Mesenchymal stem cell (in vitro differentiated cells and primary cell): ENCODE data around the gene SHISA5.

Source experiments
- DNase-seq: peaks from one replicate; pipeline ENCODE4 v3.0.0-alpha.2; 2013
- H2AFZ ChIP-seq: one replicate; pipeline ENCODE4 v1.6.1; 2013; ENCODE audit warnings: low read depth, mild to moderate bottlenecking, control low read depth, inconsistent platforms, low read length, moderate library complexity
- H2AK5ac ChIP-seq: 2 replicates; pipeline ENCODE4 v1.6.1; 2013; ENCODE audit warnings: low read length, moderate library complexity, mild to moderate bottlenecking, inconsistent platforms; ENCODE audit not compliant: severe bottlenecking
- H2BK120ac ChIP-seq: one replicate; pipeline ENCODE4 v1.6.1; 2013; ENCODE audit warnings: low read depth, mild to moderate bottlenecking, inconsistent platforms, low read length, moderate library complexity
- H2BK12ac ChIP-seq, 2 experiments: one replicate each; pipeline ENCODE4 v1.6.1; 2013; ENCODE audit warnings: inconsistent platforms in 2 of 2, low read length in 2 of 2, mild to moderate bottlenecking in 2 of 2, moderate library complexity in 2 of 2, control low read depth in 1 of 2
- H2BK15ac ChIP-seq: one replicate; pipeline ENCODE4 v1.6.1; 2013; ENCODE audit warnings: mild to moderate bottlenecking, low read depth, inconsistent platforms; ENCODE audit not compliant: poor library complexity, severe bottlenecking
- H2BK5ac ChIP-seq: 2 replicates; pipeline ENCODE4 v1.6.1; 2013; ENCODE audit warnings: low read depth, mild to moderate bottlenecking, low read length, control low read depth, inconsistent platforms; ENCODE audit not compliant: poor library complexity, severe bottlenecking
- H3K14ac ChIP-seq, 2 experiments: one replicate each; pipeline ENCODE4 v1.6.1; 2013; ENCODE audit warnings: inconsistent platforms in 2 of 2, low read length in 2 of 2, control low read depth in 1 of 2, mild to moderate bottlenecking in 1 of 2, moderate library complexity in 1 of 2
- H3K18ac ChIP-seq, 2 experiments: one replicate each; pipeline ENCODE4 v1.6.1; 2013; ENCODE audit warnings: inconsistent platforms in 2 of 2, low read length in 2 of 2, control low read depth in 1 of 2, low read depth in 1 of 2, mild to moderate bottlenecking in 1 of 2
- H3K23ac ChIP-seq, 2 experiments: one replicate each; pipeline ENCODE4 v1.6.1; 2013; ENCODE audit warnings: inconsistent platforms in 2 of 2, low read length in 2 of 2, mild to moderate bottlenecking in 2 of 2, moderate library complexity in 2 of 2, control low read depth in 1 of 2
- H3K27ac ChIP-seq: 2 replicates; pipeline ENCODE4 v1.5.1; 2013; ENCODE audit warnings: mild to moderate bottlenecking, moderate library complexity, low read length, control low read depth, inconsistent platforms; ENCODE audit not compliant: poor library complexity, severe bottlenecking
- H3K27me3 ChIP-seq, 2 experiments: 2 replicates each; pipeline versions ENCODE4 v1.6.1 to v1.7.0; 2013; ENCODE audit warnings: low read length in 2 of 2, mild to moderate bottlenecking in 2 of 2, moderate library complexity in 2 of 2, control low read depth in 1 of 2, inconsistent platforms in 1 of 2; ENCODE audit not compliant: control insufficient read depth in 1 of 2, insufficient read depth in 1 of 2
- H3K36me3 ChIP-seq, 2 experiments: 2 replicates each; pipeline versions ENCODE4 v1.6.1 to v1.7.0; 2013; ENCODE audit warnings: low read length in 2 of 2, control low read depth in 1 of 2, inconsistent platforms in 1 of 2, low read depth in 1 of 2, mild to moderate bottlenecking in 1 of 2; ENCODE audit not compliant: insufficient read depth in 2 of 2, control insufficient read depth in 1 of 2
- H3K4ac ChIP-seq, 2 experiments: one replicate each; pipeline ENCODE4 v1.6.1; 2013; ENCODE audit warnings: inconsistent platforms in 2 of 2, low read length in 2 of 2, mild to moderate bottlenecking in 2 of 2, moderate library complexity in 2 of 2, control low read depth in 1 of 2, low read depth in 1 of 2
- H3K4me1 ChIP-seq: 2 replicates; pipeline ENCODE4 v1.6.1; 2013; ENCODE audit warnings: low read depth, low read length, control low read depth; ENCODE audit not compliant: control insufficient read depth, insufficient read depth
- H3K4me2 ChIP-seq: 2 replicates; pipeline ENCODE4 v1.6.1; 2013; ENCODE audit warnings: low read length, mild to moderate bottlenecking, inconsistent platforms; ENCODE audit not compliant: poor library complexity, severe bottlenecking
- H3K4me3 ChIP-seq, 2 experiments: 2 replicates each; pipeline versions ENCODE4 v1.5.1 to v1.7.0; 2013; ENCODE audit warnings: low read length in 2 of 2, mild to moderate bottlenecking in 2 of 2, control low read depth in 1 of 2, low read depth in 1 of 2; ENCODE audit not compliant: insufficient read depth in 1 of 2
- H3K79me1 ChIP-seq: replicated peaks from 2 replicates; pipeline ENCODE4 v1.6.1; 2013; ENCODE audit warnings: mild to moderate bottlenecking, control low read depth, low read length, inconsistent platforms; ENCODE audit not compliant: poor library complexity, severe bottlenecking
- H3K9ac ChIP-seq: 2 replicates; pipeline ENCODE4 v1.7.0; 2013; ENCODE audit warnings: mild to moderate bottlenecking, low read length, moderate library complexity
- H3K9me3 ChIP-seq: 2 replicates; pipeline ENCODE4 v1.7.0; 2013; ENCODE audit warnings: mild to moderate bottlenecking, low read length; ENCODE audit not compliant: control insufficient read depth
- H4K8ac ChIP-seq: one replicate; pipeline ENCODE4 v1.6.1; 2013; ENCODE audit warnings: inconsistent platforms, mild to moderate bottlenecking, low read length, moderate library complexity
- H4K91ac ChIP-seq: one replicate; pipeline ENCODE4 v1.6.1; 2013; ENCODE audit warnings: mild to moderate bottlenecking, low read length, inconsistent platforms
- WGBS: methylation state at CpG from one replicate; pipeline ENCODE4 v1.1.7; 2013; ENCODE audit warnings: mixed read lengths; 5-methylcytosine and 5-hydroxymethylcytosine counted together

Gene SHISA5

DNA sequence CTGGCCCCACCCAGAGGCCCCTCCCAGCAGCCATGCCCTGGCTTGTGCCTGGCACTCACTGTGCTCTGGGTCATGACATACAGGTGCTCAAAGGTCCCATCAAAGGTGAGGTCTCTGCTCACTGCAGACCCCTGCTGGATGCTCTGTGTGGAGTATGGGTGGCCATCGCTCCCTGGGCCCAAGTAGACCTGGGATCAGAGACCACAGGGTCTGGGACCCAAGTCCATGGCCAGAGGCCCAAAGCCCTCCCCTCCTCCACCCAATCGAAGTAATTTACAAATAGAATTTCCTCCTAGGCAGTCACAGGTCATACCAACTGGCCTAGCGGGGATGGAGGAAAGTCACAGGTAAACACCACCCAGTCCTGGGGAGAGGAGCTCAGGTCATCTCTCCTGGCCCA is 81.7 kb downstream of the SHISA5 start:
- H2BK120ac ChIP-seq: no peak overlapping the region
- no peak overlapping the region for H2BK12ac ChIP-seq
- H3K23ac ChIP-seq: no peak overlapping the region
- no peak overlapping the region for H3K14ac ChIP-seq
- no peak overlapping the region for H3K4me2 ChIP-seq
- H3K18ac ChIP-seq: no peak overlapping the region
- over 99% methylated on average over 3 of the region's 3 CpGs for WGBS
- H3K4me1 ChIP-seq: peaks cover 34% of the 10 kb centered on the region
- no peak overlapping the region for H4K8ac ChIP-seq
- H2AK5ac ChIP-seq: no peak overlapping the region
- no peak overlapping the region for H3K27ac ChIP-seq
- no peak overlapping the region for H2BK15ac ChIP-seq
- H3K9ac ChIP-seq: no peak overlapping the region
- no peak overlapping the region for H3K4ac ChIP-seq
- peaks cover 17 to 75% of the 10 kb centered on the region in 2 experiments for H3K36me3 ChIP-seq
- peaks cover 71% of the 10 kb centered on the region for H3K79me1 ChIP-seq
- H3K27me3 ChIP-seq: no peaks in the 10 kb centered on the region
- H3K9me3 ChIP-seq: no peaks in the 10 kb centered on the region
- no peak overlapping the region for H2AFZ ChIP-seq
- H4K91ac ChIP-seq: no peak overlapping the region
- H3K4me3 ChIP-seq: no peak overlapping the region
- DNase-seq: no peak
- no peak overlapping the region for H2BK5ac ChIP-seq

DNA sequence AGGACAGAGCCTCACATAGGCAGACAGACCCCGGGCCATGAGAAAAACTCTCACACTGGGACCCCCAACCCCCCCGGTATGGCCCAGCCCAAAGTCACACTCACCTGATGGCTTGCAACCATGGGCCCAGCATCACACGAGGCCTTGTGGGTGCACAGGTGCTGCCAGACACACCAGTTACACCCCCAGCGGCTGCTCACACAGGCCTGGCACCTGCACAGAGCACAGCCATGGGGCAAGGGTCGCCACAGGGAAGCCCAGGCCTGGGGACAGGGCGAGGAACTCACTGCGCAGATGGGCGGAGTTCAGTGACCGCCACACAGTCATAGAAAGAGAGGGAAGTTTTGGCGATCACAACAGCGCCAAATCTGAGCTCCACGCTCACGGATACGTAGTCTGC is 83.4 kb downstream of the SHISA5 start:
- no peak overlapping the region for H3K23ac ChIP-seq
- H2BK5ac ChIP-seq: no peak overlapping the region
- H3K27me3 ChIP-seq: no peaks in the 10 kb centered on the region
- H4K8ac ChIP-seq: no peak overlapping the region
- peaks cover 33 to 87% of the 10 kb centered on the region in 2 experiments for H3K36me3 ChIP-seq
- peaks cover 18% of the 10 kb centered on the region for H3K4me1 ChIP-seq
- H2BK120ac ChIP-seq: no peak overlapping the region
- no peak overlapping the region for H2BK12ac ChIP-seq
- H3K4me3 ChIP-seq: no peak overlapping the region
- H4K91ac ChIP-seq: no peak overlapping the region
- no peak overlapping the region for H2AFZ ChIP-seq
- no peak overlapping the region for H2BK15ac ChIP-seq
- no peak overlapping the region for H3K9ac ChIP-seq
- H3K18ac ChIP-seq: no peak overlapping the region
- DNase-seq: no peak
- no peak overlapping the region for H3K27ac ChIP-seq
- no peaks in the 10 kb centered on the region for H3K9me3 ChIP-seq
- no peak overlapping the region for H3K4ac ChIP-seq
- H3K79me1 ChIP-seq: peaks cover 57% of the 10 kb centered on the region
- WGBS: 95% methylated on average over 14 of the region's 14 CpGs
- no peak overlapping the region for H3K4me2 ChIP-seq
- H2AK5ac ChIP-seq: no peak overlapping the region
- no peak overlapping the region for H3K14ac ChIP-seq

DNA sequence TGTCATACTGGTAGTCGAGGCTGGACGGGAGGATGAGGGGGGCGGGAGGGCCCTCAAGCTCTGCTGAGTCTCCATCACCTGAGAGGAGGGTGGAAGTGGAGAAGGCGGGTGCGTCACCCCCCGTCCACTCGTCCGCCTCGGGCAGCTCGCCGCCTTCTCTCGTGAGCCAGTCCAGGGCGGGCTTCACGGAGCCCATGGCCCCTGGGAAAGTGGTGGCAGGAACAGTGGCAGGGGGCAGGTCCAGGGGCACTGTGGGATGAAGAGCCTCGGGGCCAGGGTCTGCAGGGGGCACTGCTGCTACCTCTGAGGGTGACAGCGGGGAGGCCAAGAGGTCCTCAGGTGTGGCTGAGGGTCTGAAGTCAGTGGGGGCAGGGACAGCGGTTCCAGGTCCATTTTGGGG is 84.4 kb downstream of the SHISA5 start:
- H3K9ac ChIP-seq: no peak overlapping the region
- H4K8ac ChIP-seq: no peak overlapping the region
- no peak overlapping the region for H3K4ac ChIP-seq
- peaks cover 43 to 93% of the 10 kb centered on the region in 2 experiments for H3K36me3 ChIP-seq
- no peak for DNase-seq
- peaks cover 9% of the 10 kb centered on the region for H3K4me1 ChIP-seq
- H4K91ac ChIP-seq: no peak overlapping the region
- no peak overlapping the region for H3K4me2 ChIP-seq
- H3K9me3 ChIP-seq: no peaks in the 10 kb centered on the region
- H3K18ac ChIP-seq: no peak overlapping the region
- H3K79me1 ChIP-seq: peaks cover 50% of the 10 kb centered on the region
- no peak overlapping the region for H3K14ac ChIP-seq
- no peak overlapping the region for H2AFZ ChIP-seq
- H2BK12ac ChIP-seq: no peak overlapping the region
- no peak overlapping the region for H3K23ac ChIP-seq
- H3K27me3 ChIP-seq: no peaks in the 10 kb centered on the region
- H2BK120ac ChIP-seq: no peak overlapping the region
- WGBS: 93% methylated on average over 17 of the region's 17 CpGs
- no peak overlapping the region for H2BK5ac ChIP-seq
- no peak overlapping the region for H3K27ac ChIP-seq
- H3K4me3 ChIP-seq: no peak overlapping the region
- H2AK5ac ChIP-seq: no peak overlapping the region
- no peak overlapping the region for H2BK15ac ChIP-seq

DNA sequence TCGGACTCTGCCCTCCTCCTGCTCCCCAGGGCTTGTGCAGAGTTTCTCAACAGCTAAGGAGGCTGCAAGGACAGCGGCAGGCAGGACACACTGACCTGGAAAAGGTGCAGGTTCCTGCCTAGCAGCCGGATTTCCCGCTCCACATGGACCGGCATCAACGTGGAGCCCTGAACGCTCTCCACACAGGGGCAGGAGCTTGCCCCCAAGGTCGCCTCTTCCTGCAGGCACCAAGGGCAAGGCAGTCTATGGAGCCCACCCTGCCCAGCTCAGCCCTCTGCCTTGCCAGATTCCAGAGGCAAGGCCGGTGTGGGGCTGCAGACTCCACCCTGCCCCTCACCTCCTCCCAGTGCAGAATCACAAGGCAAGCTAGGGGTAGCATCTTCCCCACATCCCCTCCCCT is 84.8 kb downstream of the SHISA5 start:
- Histone ChIP-seq H3K27ac (no peak overlapping the region), H3K36me3 (peaks cover 47 to 93% of the 10 kb centered on the region in 2 experiments), H2BK12ac (no peak overlapping the region), H4K8ac (no peak overlapping the region), H2BK120ac (no peak overlapping the region), H4K91ac (no peak overlapping the region), H3K9ac (no peak overlapping the region), H3K79me1 (peaks cover 46% of the 10 kb centered on the region), H3K4ac (no peak overlapping the region), H2AK5ac (no peak overlapping the region), H3K9me3 (no peaks in the 10 kb centered on the region), H2BK15ac (no peak overlapping the region), H3K4me1 (peaks cover 5% of the 10 kb centered on the region), H3K14ac (no peak overlapping the region), H3K4me2 (no peak overlapping the region), H3K23ac (no peak overlapping the region), H2BK5ac (no peak overlapping the region), H3K27me3 (no peaks in the 10 kb centered on the region), H3K18ac (no peak overlapping the region), H2AFZ (no peak overlapping the region), H3K4me3 (no peak overlapping the region)
- DNase-seq: no peak
- 99% methylated on average over 9 of the region's 9 CpGs for WGBS
